ENCODE data around the gene GPS1.

The GPS1 gene

GRCh38 chr17:82076018-82076784 is 24.5 kb downstream of the GPS1 start:
- peaks cover 0 to 37% (median 18%) of the 10 kb centered on the region in 4 experiments for H3K36me3 ChIP-seq (ENCODE audit: control insufficient read depth in 4 of 4, insufficient read depth in 4 of 4, low read length in 3 of 4)
- no peaks in the 10 kb centered on the region for H3K4me1 ChIP-seq (ENCODE audit: control extremely low read depth in 1 of 4, control insufficient read depth in 4 of 4, insufficient read depth in 4 of 4, low read length in 3 of 4)
- WGBS (ENCODE audit: insufficient coverage): 89% methylated on average over 25 of the region's 25 CpGs
- POLR2A ChIA-PET: interaction anchor here (0.5 kb wide), 1 partner anchor 180 kb away, joined by 4 read pairs; no protein-coding TSS in a partner anchor
- no peak overlapping the region for H3K27ac ChIP-seq (ENCODE audit: insufficient read depth in 1 of 2, low read depth in 1 of 2, low read length in 2 of 2, poor library complexity in 1 of 2, severe bottlenecking in 2 of 2)
- no peak overlapping the region for H3K4me3 ChIP-seq (ENCODE audit: control insufficient read depth in 1 of 7, extremely low read depth in 1 of 7, insufficient read depth in 4 of 7, low read depth in 2 of 7, low read length in 6 of 7)
- no peak for DNase-seq
- CTCF ChIA-PET: interaction anchor here (1.3 kb wide), 1 partner anchor 37 kb away, joined by 4 read pairs; no protein-coding TSS in a partner anchor
- H3K27me3 ChIP-seq (replicated peaks in 2 of 5; ENCODE audit: control insufficient read depth in 4 of 5, insufficient read depth in 5 of 5, low read length in 4 of 5): no peaks in the 10 kb centered on the region
- H3K9me3 ChIP-seq (ENCODE audit: control extremely low read depth in 1 of 5, control insufficient read depth in 4 of 5, insufficient read depth in 2 of 5, low read depth in 1 of 5, low read length in 4 of 5): no peaks in the 10 kb centered on the region

GRCh38 chr17:82076785-82077591 is 25.3 kb downstream of the GPS1 start:
- no peak for DNase-seq
- H3K4me1 ChIP-seq (ENCODE audit: control extremely low read depth in 1 of 4, control insufficient read depth in 4 of 4, insufficient read depth in 4 of 4, low read length in 3 of 4): no peaks in the 10 kb centered on the region
- ChIA-PET POLR2A (interaction anchor here (0.5 kb wide), 1 partner anchor 180 kb away, joined by 4 read pairs; no protein-coding TSS in a partner anchor), CTCF (interaction anchor here (1.3 kb wide), 1 partner anchor 36 kb away, joined by 4 read pairs; no protein-coding TSS in a partner anchor)
- WGBS (ENCODE audit: insufficient coverage): 97% methylated on average over 20 of the region's 21 CpGs
- H3K27me3 ChIP-seq (replicated peaks in 2 of 5; ENCODE audit: control insufficient read depth in 4 of 5, insufficient read depth in 5 of 5, low read length in 4 of 5): no peaks in the 10 kb centered on the region
- H3K4me3 ChIP-seq (ENCODE audit: control insufficient read depth in 1 of 7, extremely low read depth in 1 of 7, insufficient read depth in 4 of 7, low read depth in 2 of 7, low read length in 6 of 7): no peak overlapping the region
- peaks cover 0 to 44% (median 24%) of the 10 kb centered on the region in 4 experiments for H3K36me3 ChIP-seq (ENCODE audit: control insufficient read depth in 4 of 4, insufficient read depth in 4 of 4, low read length in 3 of 4)
- no peaks in the 10 kb centered on the region for H3K9me3 ChIP-seq (ENCODE audit: control extremely low read depth in 1 of 5, control insufficient read depth in 4 of 5, insufficient read depth in 2 of 5, low read depth in 1 of 5, low read length in 4 of 5)
- no peak overlapping the region for H3K27ac ChIP-seq (ENCODE audit: insufficient read depth in 1 of 2, low read depth in 1 of 2, low read length in 2 of 2, poor library complexity in 1 of 2, severe bottlenecking in 2 of 2)

GRCh38 chr17:82077617-82078358 is 26.1 kb downstream of the GPS1 start:
- Histone ChIP-seq H3K27me3 (replicated peaks in 2 of 5; ENCODE audit: control insufficient read depth in 4 of 5, insufficient read depth in 5 of 5, low read length in 4 of 5) (no peaks in the 10 kb centered on the region), H3K36me3 (ENCODE audit: control insufficient read depth in 4 of 4, insufficient read depth in 4 of 4, low read length in 3 of 4) (peaks cover 0 to 52% (median 32%) of the 10 kb centered on the region in 4 experiments), H3K27ac (ENCODE audit: insufficient read depth in 1 of 2, low read depth in 1 of 2, low read length in 2 of 2, poor library complexity in 1 of 2, severe bottlenecking in 2 of 2) (no peak overlapping the region), H3K4me3 (ENCODE audit: control insufficient read depth in 1 of 7, extremely low read depth in 1 of 7, insufficient read depth in 4 of 7, low read depth in 2 of 7, low read length in 6 of 7) (no peak overlapping the region), H3K4me1 (ENCODE audit: control extremely low read depth in 1 of 4, control insufficient read depth in 4 of 4, insufficient read depth in 4 of 4, low read length in 3 of 4) (no peaks in the 10 kb centered on the region), H3K9me3 (ENCODE audit: control extremely low read depth in 1 of 5, control insufficient read depth in 4 of 5, insufficient read depth in 2 of 5, low read depth in 1 of 5, low read length in 4 of 5) (no peaks in the 10 kb centered on the region)
- CTCF ChIA-PET: no interaction called here
- WGBS (ENCODE audit: insufficient coverage): 92% methylated on average over 23 of the region's 28 CpGs
- POLR2A ChIA-PET: no interaction called here
- no peak for DNase-seq

GRCh38 chr17:82078433-82078832 is 26.7 kb downstream of the GPS1 start:
- Histone ChIP-seq H3K27ac (ENCODE audit: insufficient read depth in 1 of 2, low read depth in 1 of 2, low read length in 2 of 2, poor library complexity in 1 of 2, severe bottlenecking in 2 of 2) (no peak overlapping the region), H3K27me3 (replicated peaks in 2 of 5; ENCODE audit: control insufficient read depth in 4 of 5, insufficient read depth in 5 of 5, low read length in 4 of 5) (no peaks in the 10 kb centered on the region), H3K4me1 (ENCODE audit: control extremely low read depth in 1 of 4, control insufficient read depth in 4 of 4, insufficient read depth in 4 of 4, low read length in 3 of 4) (no peaks in the 10 kb centered on the region), H3K36me3 (ENCODE audit: control insufficient read depth in 4 of 4, insufficient read depth in 4 of 4, low read length in 3 of 4) (peaks cover 2 to 58% (median 37%) of the 10 kb centered on the region in 4 experiments), H3K4me3 (ENCODE audit: control insufficient read depth in 1 of 7, extremely low read depth in 1 of 7, insufficient read depth in 4 of 7, low read depth in 2 of 7, low read length in 6 of 7) (no peak overlapping the region), H3K9me3 (ENCODE audit: control extremely low read depth in 1 of 5, control insufficient read depth in 4 of 5, insufficient read depth in 2 of 5, low read depth in 1 of 5, low read length in 4 of 5) (no peaks in the 10 kb centered on the region)
- CTCF ChIA-PET: no interaction called here
- POLR2A ChIA-PET: no interaction called here
- DNase-seq: no peak
- 99% methylated on average over 15 of the region's 18 CpGs for WGBS (ENCODE audit: insufficient coverage)

- H3K27ac ChIP-seq (ENCODE audit: insufficient read depth in 1 of 2, low read depth in 1 of 2, low read length in 2 of 2, poor library complexity in 1 of 2, severe bottlenecking in 2 of 2): no peak overlapping the region
- H3K27me3 ChIP-seq (replicated peaks in 2 of 5; ENCODE audit: control insufficient read depth in 4 of 5, insufficient read depth in 5 of 5, low read length in 4 of 5): no peaks in the 10 kb centered on the region
- ChIA-PET POLR2A (no interaction called here), CTCF (no interaction called here)
- peaks cover 3 to 66% (median 44%) of the 10 kb centered on the region in 4 experiments for H3K36me3 ChIP-seq (ENCODE audit: control insufficient read depth in 4 of 4, insufficient read depth in 4 of 4, low read length in 3 of 4)
- DNase-seq: no peak
- no peaks in the 10 kb centered on the region for H3K9me3 ChIP-seq (ENCODE audit: control extremely low read depth in 1 of 5, control insufficient read depth in 4 of 5, insufficient read depth in 2 of 5, low read depth in 1 of 5, low read length in 4 of 5)
- H3K4me3 ChIP-seq (ENCODE audit: control insufficient read depth in 1 of 7, extremely low read depth in 1 of 7, insufficient read depth in 4 of 7, low read depth in 2 of 7, low read length in 6 of 7): no peak overlapping the region
- no peaks in the 10 kb centered on the region for H3K4me1 ChIP-seq (ENCODE audit: control extremely low read depth in 1 of 4, control insufficient read depth in 4 of 4, insufficient read depth in 4 of 4, low read length in 3 of 4)
- 96% methylated on average over 40 of the region's 47 CpGs for WGBS (ENCODE audit: insufficient coverage)
Observed at GRCh38 chr17:82079001-82079677, 27.4 kb downstream of the GPS1 start.

GRCh38 chr17:82080048-82080788 is 28.5 kb downstream of the GPS1 start:
- ChIA-PET CTCF (interaction anchor here (1.6 kb wide), 1 partner anchor 18 kb away, joined by 4 read pairs; no protein-coding TSS in a partner anchor), POLR2A (interaction anchor here (0.6 to 1.4 kb wide), 3 partner anchors 10 to 324 kb away, joined by 3 to 5 read pairs (median 3); partner anchors contain the start of gene FASN)
- Histone ChIP-seq H3K4me3 (ENCODE audit: control insufficient read depth in 1 of 7, extremely low read depth in 1 of 7, insufficient read depth in 4 of 7, low read depth in 2 of 7, low read length in 6 of 7) (no peak overlapping the region), H3K36me3 (ENCODE audit: control insufficient read depth in 4 of 4, insufficient read depth in 4 of 4, low read length in 3 of 4) (peaks cover 3 to 76% (median 52%) of the 10 kb centered on the region in 4 experiments), H3K9me3 (ENCODE audit: control extremely low read depth in 1 of 5, control insufficient read depth in 4 of 5, insufficient read depth in 2 of 5, low read depth in 1 of 5, low read length in 4 of 5) (no peaks in the 10 kb centered on the region), H3K27ac (ENCODE audit: insufficient read depth in 1 of 2, low read depth in 1 of 2, low read length in 2 of 2, poor library complexity in 1 of 2, severe bottlenecking in 2 of 2) (no peak overlapping the region), H3K4me1 (ENCODE audit: control extremely low read depth in 1 of 4, control insufficient read depth in 4 of 4, insufficient read depth in 4 of 4, low read length in 3 of 4) (no peaks in the 10 kb centered on the region), H3K27me3 (replicated peaks in 2 of 5; ENCODE audit: control insufficient read depth in 4 of 5, insufficient read depth in 5 of 5, low read length in 4 of 5) (no peaks in the 10 kb centered on the region)
- no peak for DNase-seq
- 96% methylated on average over 31 of the region's 36 CpGs for WGBS (ENCODE audit: insufficient coverage)
